CD4-positive, alpha-beta T cell treated with Interleukin-21 for 1 hour (primary cell): Measurements from ENCODE around the gene SPINK6.

Source experiments
- DNase-seq: peaks from one replicate; pipeline ENCODE4 v3.0.0-alpha.2; 2020

Gene SPINK6, protein sequence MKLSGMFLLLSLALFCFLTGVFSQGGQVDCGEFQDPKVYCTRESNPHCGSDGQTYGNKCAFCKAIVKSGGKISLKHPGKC

DNA sequence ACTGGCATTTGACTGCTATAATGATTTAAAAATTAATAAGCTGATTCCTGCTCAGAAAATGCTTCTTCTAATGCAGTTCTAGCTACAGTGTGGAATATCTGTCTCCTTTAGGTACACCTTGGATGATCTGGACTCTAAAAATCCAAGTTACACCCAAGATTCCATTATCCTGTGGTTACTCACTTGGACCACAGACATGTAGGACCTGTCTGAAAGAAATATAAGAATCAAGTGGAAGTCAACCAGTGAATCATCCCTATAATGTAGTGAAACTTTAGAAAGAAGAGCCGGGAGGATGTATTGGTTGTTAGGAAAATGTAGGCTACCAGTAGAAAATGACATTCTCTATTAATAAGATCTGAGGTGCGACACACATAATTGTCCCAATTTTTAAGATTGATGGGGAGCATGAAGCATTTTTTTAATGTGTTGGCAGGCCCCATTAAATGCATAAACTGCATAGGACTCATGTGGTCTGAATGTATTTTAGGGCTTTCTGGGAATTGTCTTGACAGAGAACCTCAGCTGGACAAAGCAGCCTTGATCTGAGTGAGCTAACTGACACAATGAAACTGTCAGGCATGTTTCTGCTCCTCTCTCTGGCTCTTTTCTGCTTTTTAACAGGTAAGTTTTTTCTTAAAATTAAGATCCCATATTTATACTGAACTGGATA is at the start of gene SPINK6:
SPINK6 (plus strand) TSS at position 512 of the 673 bp plus-strand sequence; CDS start at position 567, 55 bp downstream.
- DNase-seq = no peak

DNA sequence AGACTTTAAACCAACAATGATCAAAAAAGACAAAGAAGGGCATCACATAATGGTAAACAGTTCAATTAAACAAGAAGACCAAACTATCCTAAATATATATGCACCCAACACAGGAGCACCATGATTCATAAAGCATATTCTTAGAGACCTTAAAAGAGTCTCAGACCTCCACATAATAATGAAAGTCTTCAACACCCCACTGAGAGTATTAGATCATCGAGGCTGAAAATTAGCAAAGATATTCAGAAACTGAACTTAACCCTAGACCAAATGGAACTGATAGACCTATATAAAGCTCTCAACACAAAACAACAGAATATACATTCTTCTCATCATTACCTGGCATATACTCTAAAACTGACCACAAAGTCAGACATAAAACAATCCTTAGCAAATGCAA is 46.2 kb upstream of the SPINK6 start:
- DNase-seq = no peak

DNA sequence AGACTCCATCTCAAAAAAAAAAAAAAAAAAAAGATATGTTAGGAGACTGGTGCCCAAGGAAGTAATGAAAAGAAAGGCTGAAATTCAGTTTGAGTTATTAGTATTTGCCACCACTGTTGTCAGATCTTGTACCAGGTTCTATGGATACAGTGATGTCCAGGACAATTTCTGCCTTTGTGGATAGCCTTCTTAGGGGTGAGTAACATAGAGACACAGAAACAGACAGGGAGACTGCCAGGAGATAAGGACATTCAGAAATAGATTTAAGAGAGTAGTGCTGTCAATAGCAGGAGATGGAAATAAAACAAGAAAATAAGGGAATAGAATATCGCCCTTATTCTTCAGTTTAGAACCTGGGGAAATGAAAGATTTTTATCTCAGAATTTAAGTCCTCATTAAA is 40.8 kb upstream of the SPINK6 start:
- DNase-seq = no peak

DNA sequence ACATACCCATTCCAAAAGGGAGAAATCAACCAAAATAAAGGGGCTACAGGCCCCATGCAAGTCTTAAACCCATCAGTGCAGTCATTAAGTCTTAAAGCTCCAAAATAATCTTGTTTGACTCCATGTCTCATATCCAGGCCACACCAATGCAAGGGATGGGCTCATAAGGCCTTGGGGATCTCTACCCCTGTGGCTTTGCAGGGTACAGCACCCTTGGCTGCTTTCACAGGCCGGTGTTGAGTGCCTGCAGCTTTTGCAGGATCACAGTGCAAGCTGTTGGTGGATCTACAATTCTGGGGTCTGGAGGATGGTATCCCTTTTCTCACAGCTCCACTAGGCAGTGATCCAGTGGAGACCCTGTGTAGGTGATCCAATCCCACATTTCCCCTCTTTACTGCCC is 39.5 kb upstream of the SPINK6 start:
- DNase-seq = no peak

DNA sequence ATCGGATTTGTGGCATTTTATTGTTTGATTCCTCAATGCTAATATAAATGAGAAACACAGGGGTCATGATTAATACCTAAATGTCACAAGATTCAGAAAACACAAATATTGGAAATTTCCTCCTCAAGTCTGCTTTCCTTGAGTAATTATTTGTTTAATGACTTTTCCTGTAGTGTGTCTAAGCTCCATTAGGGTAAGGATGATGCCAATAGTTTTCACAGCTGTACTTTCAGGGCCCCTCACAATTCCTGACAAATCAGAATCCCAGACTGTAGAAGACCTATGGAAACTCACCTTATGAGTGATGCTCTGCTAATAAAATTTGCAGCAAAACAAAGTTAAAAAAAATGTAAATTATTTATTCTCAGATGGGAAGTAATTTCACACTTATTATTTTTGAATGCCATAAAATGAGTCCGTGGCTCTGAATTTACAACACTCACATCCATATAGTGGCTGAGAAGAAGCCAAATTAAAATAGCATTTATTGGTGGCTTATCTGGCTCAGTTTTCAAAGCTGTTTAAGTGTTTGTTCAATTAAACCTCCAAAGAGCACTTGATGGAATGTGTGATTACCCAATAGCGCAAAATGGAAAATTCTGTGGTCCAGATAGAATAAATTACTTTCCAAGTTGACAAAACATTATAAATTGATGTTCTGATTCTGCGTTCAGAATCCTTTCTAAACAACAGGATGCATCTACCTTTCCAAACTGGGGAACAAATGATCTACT is 36.1 kb upstream of the SPINK6 start:
- DNase-seq = no peak

DNA sequence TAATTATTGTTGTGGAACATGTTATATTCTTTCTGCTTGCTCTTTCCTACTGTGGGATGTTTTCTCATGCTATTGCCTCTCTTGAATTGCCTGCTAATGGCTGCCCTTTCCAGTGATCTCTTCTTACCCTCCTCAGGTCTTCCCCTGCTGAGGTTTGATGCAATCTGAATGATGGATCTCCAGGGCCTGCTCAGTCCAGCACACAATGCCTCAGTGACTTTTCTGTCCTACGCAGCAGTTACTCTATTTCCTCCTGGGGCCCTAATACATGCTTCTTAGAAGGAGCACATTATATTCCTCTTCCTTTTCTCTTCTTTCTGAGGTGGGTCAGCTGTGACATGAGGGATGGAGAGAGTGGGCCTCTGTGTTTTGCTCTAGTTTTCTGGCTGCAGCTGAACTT is 34.6 kb upstream of the SPINK6 start, which contains the start of gene SPINK14:
SPINK14 (plus strand) TSS at position 301 of the 400 bp plus-strand sequence. CDS start 1,187 bp downstream, outside the sequence.
- no peak for DNase-seq

DNA sequence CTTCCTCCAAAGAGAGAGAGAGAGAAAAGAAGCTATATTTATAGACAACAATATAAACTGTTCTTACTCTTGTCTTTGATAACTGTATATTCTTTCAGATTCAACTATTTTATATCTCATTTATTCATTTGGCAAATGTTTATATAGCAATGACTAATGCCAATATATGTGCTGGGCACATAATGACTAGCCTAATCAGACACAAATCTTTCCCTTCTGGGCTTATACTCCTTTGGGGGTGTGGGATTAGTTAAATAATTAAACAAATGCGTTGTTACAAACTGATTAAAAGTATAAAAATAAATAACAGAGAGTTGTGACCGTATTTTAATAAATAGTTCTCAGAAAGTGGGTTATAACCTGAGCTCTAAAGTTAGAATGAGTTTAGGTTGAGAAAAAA is 30.5 kb upstream of the SPINK6 start:
- DNase-seq = no peak

DNA sequence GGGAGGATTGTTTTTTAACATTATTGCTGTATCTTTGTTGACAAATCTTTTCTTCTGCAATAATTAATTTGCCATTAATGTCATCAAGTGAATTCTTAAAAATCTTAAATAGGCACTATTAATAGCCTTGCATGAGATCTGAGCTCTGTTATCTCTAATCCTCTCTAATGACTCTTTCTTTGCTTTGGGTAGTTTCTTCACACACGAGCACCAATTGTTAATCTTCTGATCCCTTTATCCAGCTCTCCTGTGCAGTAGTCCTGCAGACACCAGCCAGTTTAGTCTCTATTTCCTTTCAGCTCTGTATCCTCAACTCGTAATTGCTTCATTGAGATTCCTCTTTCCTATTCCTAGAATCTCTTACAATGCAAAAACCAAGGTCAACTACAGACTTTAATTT is 26.4 kb upstream of the SPINK6 start:
- DNase-seq = no peak

DNA sequence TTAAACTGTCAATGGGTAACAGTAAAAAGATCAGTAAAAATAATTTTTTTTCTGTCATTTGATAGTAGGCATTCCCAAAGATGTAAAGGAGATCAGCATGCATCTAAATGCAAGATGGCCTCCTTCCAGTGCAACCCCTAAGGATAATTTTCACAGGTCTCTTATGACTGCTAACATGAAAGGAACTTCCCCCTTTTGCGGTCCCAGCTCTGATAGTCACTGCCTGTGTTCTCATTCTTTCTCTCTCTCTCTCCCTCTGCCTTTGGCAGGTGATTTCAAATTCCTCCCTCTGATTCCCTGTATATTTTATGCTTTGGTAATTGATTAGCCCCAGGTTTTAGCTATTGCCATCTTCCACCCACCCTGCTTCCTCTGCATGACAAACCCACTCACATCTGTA is 25.6 kb upstream of the SPINK6 start:
- no peak for DNase-seq

DNA sequence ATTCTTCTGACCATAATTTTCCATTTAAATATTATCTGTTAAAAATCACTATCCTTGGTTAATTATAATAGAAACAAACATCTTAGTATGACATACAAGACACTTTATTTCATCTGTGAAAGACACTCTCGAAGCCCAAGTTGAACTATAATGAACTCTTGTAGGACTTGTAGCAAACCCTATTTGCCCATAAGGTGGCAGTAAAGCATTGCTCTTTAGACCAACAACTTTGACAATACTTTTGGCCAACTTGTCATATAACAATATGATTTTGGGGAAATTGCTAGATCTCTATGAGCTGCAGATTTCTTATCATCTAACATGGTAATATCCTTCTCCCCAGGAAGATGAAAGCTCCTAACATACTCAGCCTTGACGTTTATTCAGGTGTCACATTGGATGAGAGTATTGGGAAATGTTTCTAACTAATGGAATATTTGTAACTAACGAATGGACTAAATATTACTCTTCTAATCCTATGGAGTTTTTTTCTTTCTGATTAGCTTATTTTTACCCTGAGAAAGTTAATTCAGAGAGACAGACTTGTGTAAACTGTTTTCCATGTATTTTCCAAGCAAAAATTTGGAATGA is 23.5 kb upstream of the SPINK6 start:
- DNase-seq = peak; percentile 56

DNA sequence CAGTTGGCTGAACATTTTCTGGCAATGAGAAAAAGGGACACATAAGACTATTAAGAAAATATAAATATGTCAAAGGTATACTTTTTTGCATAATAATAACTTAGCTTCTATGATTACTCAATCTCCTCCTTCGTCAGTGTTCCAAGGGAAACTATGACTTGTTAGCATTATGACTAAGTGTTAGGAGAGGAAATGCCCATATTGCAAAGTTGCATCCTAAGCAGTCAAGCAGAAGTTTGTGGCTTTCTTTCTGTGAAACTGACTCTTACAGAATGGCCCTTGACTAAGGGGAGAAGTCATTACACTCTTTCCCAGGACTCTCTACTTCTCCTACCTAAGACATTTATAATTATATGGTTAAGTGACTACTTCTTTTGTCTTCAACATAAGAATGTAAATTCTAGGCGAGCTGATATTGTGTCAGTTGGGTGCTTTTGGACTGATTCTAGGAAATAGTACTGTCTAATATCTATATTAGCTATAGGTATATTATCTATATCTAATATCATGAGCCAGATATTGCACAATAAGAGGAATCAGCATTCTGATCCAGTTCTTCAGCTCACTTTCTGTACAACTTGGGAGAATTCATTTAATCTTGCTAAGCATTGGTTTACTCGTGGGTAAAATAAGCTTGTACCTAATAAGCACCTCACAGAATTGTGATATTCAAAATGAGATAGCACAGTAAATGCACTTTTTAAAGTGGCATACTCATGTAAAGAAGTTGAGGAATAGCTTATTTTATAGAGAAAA is 16.4 kb upstream of the SPINK6 start:
- peak; percentile 26 for DNase-seq

DNA sequence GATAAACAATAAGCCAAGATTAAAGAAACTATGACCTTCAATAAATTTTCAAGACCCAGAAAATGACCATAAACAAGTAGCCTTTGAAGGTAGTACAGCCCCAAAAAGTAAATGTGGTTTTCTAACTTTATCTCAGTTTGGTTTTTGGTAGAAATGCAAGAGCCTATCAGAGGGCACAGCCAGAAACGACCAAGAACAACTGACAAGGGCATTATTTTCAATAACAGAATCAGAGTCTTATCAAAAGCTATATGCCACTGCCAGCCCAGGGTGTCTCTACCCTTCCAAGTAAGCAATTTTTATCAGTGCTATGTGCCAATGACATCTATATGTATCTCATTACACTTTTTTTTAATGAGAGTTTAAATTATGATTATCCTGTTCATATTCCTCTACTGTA is 11.8 kb upstream of the SPINK6 start:
- DNase-seq = no peak

DNA sequence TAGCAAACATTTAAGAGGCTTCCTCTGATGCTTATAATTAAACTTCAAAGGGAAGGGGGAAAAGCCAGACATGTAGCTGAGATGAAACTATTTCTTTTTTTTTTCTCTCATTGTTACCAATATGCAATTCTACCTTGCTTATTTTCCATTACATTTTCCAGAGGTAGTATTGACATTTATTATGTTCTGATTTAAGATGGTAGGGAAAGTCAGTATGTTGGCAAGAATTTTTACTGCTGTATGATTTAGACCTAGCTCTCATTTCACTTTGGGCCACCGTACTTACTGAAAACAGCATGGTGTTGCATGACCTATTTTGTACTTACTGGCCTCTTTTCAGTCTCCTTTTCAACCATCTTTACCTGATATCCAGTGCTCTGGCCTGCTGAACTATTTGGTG is 9.6 kb upstream of the SPINK6 start:
- DNase-seq = no peak

DNA sequence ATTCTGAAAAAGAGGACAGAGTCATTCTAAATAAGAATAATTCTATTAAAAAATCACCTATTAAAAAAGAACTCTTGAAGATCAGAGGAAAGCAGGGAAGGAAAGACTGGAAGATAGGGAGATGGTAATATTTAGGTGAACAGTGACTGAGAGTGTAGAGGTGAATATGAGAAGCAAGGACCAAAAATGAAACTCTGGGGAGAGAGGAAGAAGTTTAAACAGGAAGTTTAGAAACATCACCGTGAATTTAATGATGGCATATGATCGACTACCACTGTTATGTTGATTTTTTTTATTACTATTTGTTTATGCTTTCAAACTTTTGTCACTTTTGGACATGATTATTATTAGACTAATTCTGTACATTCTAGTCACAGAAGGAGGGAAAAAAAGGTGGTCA is 1.7 kb upstream of the SPINK6 start:
- DNase-seq = no peak

DNA sequence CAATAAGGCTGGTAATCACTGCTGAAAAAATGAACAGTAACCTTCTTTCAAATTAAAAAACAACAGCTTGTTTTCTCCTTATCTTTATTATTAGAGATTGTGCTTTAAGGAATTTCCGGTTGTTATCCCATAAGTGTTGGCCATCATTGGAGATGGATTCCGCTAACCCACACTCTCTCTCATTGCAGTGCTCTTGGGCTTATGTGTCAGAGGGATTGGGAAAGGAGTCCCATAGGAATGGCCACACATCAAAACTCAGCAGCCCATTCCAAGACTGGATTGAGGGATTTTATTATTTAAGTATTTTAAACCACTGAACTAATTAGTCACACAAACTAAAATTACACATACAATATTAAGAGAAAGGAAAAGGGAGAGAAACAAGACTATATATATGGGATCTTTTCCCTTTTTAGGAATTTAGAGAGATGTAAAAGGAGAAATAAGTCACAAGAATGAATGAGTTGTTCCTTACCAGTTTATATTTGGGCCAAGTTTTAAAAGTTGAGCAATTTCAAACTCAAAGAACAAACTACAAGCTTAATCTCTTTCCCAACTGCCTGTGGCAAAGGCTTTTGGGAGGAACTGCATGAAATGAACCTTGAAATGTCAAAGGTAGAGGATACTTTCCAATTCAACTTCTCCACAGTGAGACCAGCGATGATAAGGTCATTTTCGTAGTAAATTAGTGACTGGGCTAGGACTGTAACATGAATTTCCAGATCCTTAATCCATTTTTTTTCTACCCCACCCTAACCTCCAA is 2.4 kb downstream of the SPINK6 start:
- DNase-seq = no peak

DNA sequence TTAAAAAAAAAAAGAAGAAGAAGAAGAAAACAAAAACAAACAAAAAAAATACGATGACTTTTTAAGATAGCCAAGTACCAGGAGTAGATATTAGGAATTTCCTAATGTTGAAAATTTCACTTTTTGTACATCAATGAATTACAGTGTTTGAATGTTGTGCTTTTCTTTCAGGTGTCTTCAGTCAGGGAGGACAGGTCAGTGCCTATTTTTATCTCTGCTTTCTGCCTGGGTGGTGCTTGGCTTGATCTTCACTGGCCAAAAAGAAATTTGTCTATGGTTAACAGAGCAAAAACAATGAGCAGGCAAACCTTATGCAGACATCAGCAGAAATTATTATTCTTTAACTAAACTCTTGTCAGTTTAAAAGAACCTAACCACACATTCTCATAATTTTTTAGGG is 3.0 kb downstream of the SPINK6 start:
- DNase-seq = no peak

DNA sequence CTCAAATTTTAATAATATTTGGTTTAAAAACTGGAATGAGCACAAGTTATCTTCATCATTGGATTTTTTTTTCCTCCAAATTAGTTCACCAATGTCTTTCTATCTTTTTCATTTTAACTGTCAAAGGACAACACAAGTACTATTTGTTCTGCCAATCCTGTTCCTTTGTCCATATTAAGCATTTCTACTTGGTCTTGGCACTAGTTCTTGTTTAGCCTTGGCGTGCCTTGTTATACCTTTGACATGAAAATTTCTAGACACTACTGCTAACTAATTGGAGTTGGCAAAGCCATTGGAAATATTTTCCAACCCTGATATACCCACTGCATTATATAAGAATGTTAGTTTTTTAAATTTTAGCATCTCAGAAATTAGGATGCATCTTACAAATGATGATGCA is 3.8 kb downstream of the SPINK6 start:
- DNase-seq = no peak

DNA sequence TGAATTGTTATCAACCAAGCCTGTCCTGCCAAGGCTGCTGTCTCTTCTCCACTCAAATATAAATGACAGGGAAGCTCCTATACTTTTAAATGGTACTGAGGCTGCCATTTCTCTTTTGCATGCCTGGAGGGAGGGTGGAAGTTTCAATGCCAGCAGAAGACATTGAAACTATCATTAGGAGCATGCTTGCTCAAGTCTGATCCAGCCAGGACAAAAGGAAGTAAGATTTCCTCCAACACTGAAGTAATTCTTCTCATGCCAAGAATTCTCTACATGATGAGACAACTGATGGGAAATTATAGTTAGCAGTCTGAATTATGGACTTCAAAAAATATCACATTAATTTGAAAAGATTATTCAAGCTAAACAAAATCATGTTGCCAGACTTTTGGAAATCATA is 5.4 kb downstream of the SPINK6 start:
- DNase-seq = no peak

DNA sequence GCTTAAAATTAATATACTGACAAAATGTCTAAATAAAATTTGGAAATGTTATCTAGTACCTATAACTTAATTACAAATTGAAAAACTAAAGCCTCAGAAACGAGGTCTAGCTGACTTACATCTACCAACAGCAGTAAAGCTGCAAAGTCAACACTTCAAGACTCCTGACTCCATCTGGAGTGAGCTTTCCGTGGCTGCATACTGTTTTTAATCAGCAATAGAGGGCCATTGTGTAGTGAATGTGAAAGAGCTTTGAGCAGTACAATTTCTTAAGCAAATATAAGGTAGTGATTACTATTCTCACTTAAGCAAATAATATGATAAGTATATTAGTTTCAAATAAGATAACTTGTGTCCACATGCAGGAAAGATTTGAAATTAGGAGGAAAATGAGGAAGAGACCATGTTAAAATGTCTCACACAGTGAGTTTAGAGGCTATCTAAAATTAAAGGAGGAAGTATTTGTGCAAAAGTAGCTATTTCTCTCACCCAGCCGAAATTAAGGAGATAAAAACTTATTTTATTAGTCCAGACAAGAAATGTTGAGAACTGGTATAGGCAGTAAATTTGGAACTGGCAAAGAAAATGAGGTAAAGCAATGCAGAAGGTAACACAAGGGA is 6.4 kb downstream of the SPINK6 start:
- no peak for DNase-seq

DNA sequence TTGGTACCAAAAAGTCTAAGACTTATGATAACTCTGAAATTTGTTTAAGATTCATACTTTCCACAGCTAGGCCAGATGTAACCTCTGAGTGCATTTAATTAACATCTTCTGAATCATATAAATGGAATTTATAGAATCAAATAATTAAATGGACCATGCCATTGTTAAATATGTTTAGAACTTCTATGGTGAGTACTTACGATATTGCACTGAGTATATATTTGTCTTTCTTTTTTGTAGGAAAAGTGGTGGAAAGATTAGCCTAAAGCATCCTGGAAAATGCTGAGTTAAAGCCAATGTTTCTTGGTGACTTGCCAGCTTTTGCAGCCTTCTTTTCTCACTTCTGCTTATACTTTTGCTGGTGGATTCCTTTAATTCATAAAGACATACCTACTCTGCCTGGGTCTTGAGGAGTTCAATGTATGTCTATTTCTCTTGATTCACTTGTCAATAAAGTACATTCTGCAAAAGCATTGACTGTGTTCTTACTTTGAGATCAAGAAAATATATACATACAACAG is 11.9 kb downstream of the SPINK6 start:
- DNase-seq = no peak

DNA sequence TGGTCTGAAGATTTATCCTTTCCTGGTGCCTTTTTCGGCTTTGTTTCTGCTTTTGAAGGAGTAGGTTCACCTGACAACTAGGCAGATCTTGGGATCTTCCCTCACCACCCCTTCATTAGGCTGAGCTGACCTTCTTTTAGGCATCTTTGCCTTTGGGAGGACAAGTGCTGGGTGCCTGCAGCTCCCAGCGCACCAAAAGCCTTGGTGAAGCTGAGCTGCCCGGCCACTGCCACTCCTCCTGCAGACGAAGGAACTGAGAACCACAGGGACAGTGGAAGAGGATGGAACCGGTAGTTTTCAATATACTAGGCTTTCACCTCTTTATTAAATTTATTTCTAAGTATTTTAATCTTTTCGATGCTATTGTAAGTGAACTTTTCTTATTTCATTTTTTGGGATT is 18.7 kb downstream of the SPINK6 start:
- DNase-seq = no peak
